Spleen (tissue), 7 donors: ENCODE data around the gene SLC25A26.

ENCODE experiments used
- POLR2A ChIP-seq, 3 donors: fragments of 450-650 bp; IDR thresholded peaks; one replicate each; pipeline ENCODE4 v1.5.1; 2017; ENCODE audit warnings: antibody characterized with exemption in 3 of 3, mild to moderate bottlenecking in 1 of 3
- POLR2AphosphoS5 ChIP-seq, 3 donors: sonication (generic); formaldehyde crosslinking; IDR thresholded peaks; one replicate each; pipeline ENCODE4 v1.5.1; 2017; ENCODE audit warnings: antibody characterized with exemption in 3 of 3
- TF ChIP-seq, protein P1 (sequence below), 11 experiments: fragments of 200-600 bp in 7 of 11; fragments of 450-650 bp in 4 of 11; sonication (generic) in 4 of 11; IDR thresholded peaks in 8 of 11; conservative IDR thresholded peaks in 3 of 11; 1 replicate in 7 of 11; 2 replicates in 4 of 11; pipeline versions ENCODE4 v1.4.0 to v1.8.0; 2016 to 2021; ENCODE audit warnings: antibody characterized with exemption in 11 of 11, inconsistent platforms in 4 of 11, mild to moderate bottlenecking in 1 of 11
- donor health status: DM: no; HTN: no; CAD: no; lungs with moderate emphysema.
- donor health status: DM: no; HTN: no; CAD: no.
- donor health status: DM: no; HTN: no; CAD: no.

DNA sequence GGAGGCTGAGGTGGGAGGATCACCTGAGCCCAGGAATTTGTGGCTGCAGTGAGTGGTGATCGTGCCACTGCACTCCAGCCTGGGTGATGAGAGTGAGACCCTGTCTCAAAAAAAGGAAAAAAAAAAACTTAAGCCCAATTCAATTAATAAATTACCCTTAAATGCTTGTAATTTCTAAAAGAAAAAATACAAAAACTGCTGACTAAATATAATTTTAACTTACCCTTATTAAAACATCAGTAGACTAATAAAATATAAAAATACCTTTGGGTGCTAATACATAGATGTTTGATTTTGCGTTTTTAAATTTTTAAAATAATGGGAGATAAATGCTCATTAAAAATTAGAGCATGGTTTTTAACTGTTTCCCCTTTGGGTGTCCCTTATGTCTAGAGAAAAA, 17.5 kb upstream of the SLC25A26 start:
- no peak for TF ChIP-seq POLR2AphosphoS5 (IDR thresholded peaks at IDR 0.05)
- TF ChIP-seq, protein P1, sequence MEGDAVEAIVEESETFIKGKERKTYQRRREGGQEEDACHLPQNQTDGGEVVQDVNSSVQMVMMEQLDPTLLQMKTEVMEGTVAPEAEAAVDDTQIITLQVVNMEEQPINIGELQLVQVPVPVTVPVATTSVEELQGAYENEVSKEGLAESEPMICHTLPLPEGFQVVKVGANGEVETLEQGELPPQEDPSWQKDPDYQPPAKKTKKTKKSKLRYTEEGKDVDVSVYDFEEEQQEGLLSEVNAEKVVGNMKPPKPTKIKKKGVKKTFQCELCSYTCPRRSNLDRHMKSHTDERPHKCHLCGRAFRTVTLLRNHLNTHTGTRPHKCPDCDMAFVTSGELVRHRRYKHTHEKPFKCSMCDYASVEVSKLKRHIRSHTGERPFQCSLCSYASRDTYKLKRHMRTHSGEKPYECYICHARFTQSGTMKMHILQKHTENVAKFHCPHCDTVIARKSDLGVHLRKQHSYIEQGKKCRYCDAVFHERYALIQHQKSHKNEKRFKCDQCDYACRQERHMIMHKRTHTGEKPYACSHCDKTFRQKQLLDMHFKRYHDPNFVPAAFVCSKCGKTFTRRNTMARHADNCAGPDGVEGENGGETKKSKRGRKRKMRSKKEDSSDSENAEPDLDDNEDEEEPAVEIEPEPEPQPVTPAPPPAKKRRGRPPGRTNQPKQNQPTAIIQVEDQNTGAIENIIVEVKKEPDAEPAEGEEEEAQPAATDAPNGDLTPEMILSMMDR (IDR thresholded peaks at IDR 0.05 in 8 of 11, conservative IDR thresholded peaks at IDR 0.05 in 3 of 11) = no peak
- no peak for TF ChIP-seq POLR2A (IDR thresholded peaks at IDR 0.05)
